HL-60 (cell line): ENCODE measurements around the gene FBXO3.

Source experiments
- GABPA ChIP-seq: IDR thresholded peaks from 2 replicates; pipeline ENCODE4 v1.6.1; 2012; ENCODE audit warnings: low read depth
- POLR2AphosphoS5 ChIP-seq: IDR thresholded peaks from 2 replicates; pipeline ENCODE4 v1.6.1; 2012; ENCODE audit warnings: low read depth
- SPI1 ChIP-seq: IDR thresholded peaks from 2 replicates; pipeline ENCODE4 v1.6.1; 2012; ENCODE audit warnings: low read depth, mild to moderate bottlenecking, borderline replicate concordance
- TF ChIP-seq, protein P1 (sequence below): IDR thresholded peaks from one replicate; pipeline ENCODE4 v1.5.1; 2011; ENCODE audit warnings: low read length, control low read depth, inconsistent platforms; ENCODE audit not compliant: insufficient read depth
- TF ChIP-seq, protein P2 (sequence below): IDR thresholded peaks from 2 replicates; pipeline ENCODE4 v1.6.1; 2012; ENCODE audit warnings: low read depth; ENCODE audit not compliant: insufficient replicate concordance

DNA sequence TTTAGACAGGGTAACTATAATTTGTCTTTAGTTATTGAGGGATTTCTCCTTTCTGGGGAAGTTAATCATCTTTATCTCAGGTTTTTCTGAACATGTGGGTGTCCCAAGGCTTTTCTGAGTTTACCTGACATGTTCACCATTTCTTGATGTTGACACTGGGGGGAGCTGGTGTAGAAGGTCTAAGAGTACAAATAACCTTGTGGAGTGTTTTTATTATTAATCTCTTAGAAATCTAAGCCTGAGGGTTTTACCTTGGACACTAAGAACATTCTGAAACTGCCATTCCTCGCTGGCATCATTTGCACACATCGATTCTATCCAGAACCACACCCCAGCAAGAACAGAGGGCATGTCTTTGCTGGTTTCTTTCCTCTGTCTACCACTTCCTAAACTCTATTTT, 58.1 kb downstream of the FBXO3 start:
- TF ChIP-seq, protein P1, sequence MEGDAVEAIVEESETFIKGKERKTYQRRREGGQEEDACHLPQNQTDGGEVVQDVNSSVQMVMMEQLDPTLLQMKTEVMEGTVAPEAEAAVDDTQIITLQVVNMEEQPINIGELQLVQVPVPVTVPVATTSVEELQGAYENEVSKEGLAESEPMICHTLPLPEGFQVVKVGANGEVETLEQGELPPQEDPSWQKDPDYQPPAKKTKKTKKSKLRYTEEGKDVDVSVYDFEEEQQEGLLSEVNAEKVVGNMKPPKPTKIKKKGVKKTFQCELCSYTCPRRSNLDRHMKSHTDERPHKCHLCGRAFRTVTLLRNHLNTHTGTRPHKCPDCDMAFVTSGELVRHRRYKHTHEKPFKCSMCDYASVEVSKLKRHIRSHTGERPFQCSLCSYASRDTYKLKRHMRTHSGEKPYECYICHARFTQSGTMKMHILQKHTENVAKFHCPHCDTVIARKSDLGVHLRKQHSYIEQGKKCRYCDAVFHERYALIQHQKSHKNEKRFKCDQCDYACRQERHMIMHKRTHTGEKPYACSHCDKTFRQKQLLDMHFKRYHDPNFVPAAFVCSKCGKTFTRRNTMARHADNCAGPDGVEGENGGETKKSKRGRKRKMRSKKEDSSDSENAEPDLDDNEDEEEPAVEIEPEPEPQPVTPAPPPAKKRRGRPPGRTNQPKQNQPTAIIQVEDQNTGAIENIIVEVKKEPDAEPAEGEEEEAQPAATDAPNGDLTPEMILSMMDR, result no peak
- TF ChIP-seq GABPA (no peak), SPI1 (no peak), POLR2AphosphoS5 (no peak)
- TF ChIP-seq, protein P2, sequence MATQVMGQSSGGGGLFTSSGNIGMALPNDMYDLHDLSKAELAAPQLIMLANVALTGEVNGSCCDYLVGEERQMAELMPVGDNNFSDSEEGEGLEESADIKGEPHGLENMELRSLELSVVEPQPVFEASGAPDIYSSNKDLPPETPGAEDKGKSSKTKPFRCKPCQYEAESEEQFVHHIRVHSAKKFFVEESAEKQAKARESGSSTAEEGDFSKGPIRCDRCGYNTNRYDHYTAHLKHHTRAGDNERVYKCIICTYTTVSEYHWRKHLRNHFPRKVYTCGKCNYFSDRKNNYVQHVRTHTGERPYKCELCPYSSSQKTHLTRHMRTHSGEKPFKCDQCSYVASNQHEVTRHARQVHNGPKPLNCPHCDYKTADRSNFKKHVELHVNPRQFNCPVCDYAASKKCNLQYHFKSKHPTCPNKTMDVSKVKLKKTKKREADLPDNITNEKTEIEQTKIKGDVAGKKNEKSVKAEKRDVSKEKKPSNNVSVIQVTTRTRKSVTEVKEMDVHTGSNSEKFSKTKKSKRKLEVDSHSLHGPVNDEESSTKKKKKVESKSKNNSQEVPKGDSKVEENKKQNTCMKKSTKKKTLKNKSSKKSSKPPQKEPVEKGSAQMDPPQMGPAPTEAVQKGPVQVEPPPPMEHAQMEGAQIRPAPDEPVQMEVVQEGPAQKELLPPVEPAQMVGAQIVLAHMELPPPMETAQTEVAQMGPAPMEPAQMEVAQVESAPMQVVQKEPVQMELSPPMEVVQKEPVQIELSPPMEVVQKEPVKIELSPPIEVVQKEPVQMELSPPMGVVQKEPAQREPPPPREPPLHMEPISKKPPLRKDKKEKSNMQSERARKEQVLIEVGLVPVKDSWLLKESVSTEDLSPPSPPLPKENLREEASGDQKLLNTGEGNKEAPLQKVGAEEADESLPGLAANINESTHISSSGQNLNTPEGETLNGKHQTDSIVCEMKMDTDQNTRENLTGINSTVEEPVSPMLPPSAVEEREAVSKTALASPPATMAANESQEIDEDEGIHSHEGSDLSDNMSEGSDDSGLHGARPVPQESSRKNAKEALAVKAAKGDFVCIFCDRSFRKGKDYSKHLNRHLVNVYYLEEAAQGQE, result no peak
